HepG2 (cell line): Measurements from ENCODE around the gene RTP3. TPM values are rescaled to one million over a fixed set of nuclear protein-coding genes. Genes with fewer than 3 reads are reported as not detected.

Experiments used
- ARID5B ChIP-seq: IDR thresholded peaks from 2 replicates; pipeline ENCODE4 v1.4.0; 2020; ENCODE audit warnings: mild to moderate bottlenecking, missing genetic modification reagents
- FOXP1 ChIP-seq, 2 experiments: fragments of 450-650 bp in 1 of 2; IDR thresholded peaks; 2 replicates each; pipeline ENCODE4 v1.6.1; 2017 to 2018; ENCODE audit warnings: antibody characterized with exemption in 1 of 2
- FUBP1 ChIP-seq: sonication (generic); formaldehyde crosslinking; IDR thresholded peaks from 2 replicates; pipeline ENCODE4 v1.5.1; 2020; ENCODE audit warnings: missing genetic modification reagents, mild to moderate bottlenecking, borderline replicate concordance
- GFI1 ChIP-seq: sonication (generic); formaldehyde crosslinking; IDR thresholded peaks from 2 replicates; pipeline ENCODE4 v1.5.0; 2020; ENCODE audit warnings: missing genetic modification reagents, mild to moderate bottlenecking, borderline replicate concordance
- HMGXB4 ChIP-seq, 2 experiments: sonication (generic) in 1 of 2; formaldehyde crosslinking in 1 of 2; IDR thresholded peaks; 2 replicates each; pipeline versions ENCODE4 v1.4.0 to v1.6.1; 2018 to 2020; ENCODE audit warnings: missing genetic modification reagents in 2 of 2, borderline replicate concordance in 1 of 2, low read depth in 1 of 2, mild to moderate bottlenecking in 1 of 2, missing biosample characterization in 1 of 2
- MAFF ChIP-seq: IDR thresholded peaks from 2 replicates; pipeline ENCODE4 v1.6.1; 2011; ENCODE audit warnings: low read depth, low read length, improper control_type of control experiment
- MED1 ChIP-seq: sonication (generic); formaldehyde crosslinking; IDR thresholded peaks from 2 replicates; pipeline ENCODE4 v1.4.0; 2020; ENCODE audit warnings: missing genetic modification reagents
- NBN ChIP-seq: fragments of 450-650 bp; conservative IDR thresholded peaks from 2 replicates; pipeline ENCODE4 v1.6.1; 2017
- NR2F2 ChIP-seq: IDR thresholded peaks from 2 replicates; pipeline ENCODE4 v1.6.1; 2012; ENCODE audit warnings: low read depth, inconsistent platforms, borderline replicate concordance
- NR2F6 ChIP-seq, 2 experiments: IDR thresholded peaks; 2 replicates each; pipeline ENCODE4 v1.6.1; 2016; ENCODE audit warnings: antibody characterized with exemption in 1 of 2, mild to moderate bottlenecking in 1 of 2
- PCBP1 ChIP-seq: fragments of 200-400 bp; formaldehyde crosslinking; IDR thresholded peaks from 2 replicates; pipeline ENCODE4 v1.6.1; 2017; ENCODE audit warnings: mild to moderate bottlenecking, low read depth, low read length, borderline replicate concordance
- SNAPC5 ChIP-seq: sonication (generic); formaldehyde crosslinking; IDR thresholded peaks from 2 replicates; pipeline ENCODE4 v1.8.1; 2023; ENCODE audit warnings: mild to moderate bottlenecking, missing genetic modification reagents, borderline replicate concordance
- ZBTB1 ChIP-seq: sonication (generic); formaldehyde crosslinking; IDR thresholded peaks from 2 replicates; pipeline ENCODE4 v1.4.0; 2020; ENCODE audit warnings: missing genetic modification reagents, borderline replicate concordance
- ZFP82 ChIP-seq: sonication (generic); formaldehyde crosslinking; IDR thresholded peaks from 2 replicates; pipeline ENCODE4 v1.5.1; 2020; ENCODE audit warnings: mild to moderate bottlenecking, missing genetic modification reagents, borderline replicate concordance
- ZNF276 ChIP-seq: sonication (generic); formaldehyde crosslinking; IDR thresholded peaks from 2 replicates; pipeline ENCODE4 v1.4.0; 2020; ENCODE audit warnings: mild to moderate bottlenecking, low read depth, missing genetic modification reagents
- ZNF3 ChIP-seq: IDR thresholded peaks from 2 replicates; pipeline ENCODE4 v1.7.0; 2017; ENCODE audit warnings: inconsistent platforms
- ZNF530 ChIP-seq: sonication (generic); formaldehyde crosslinking; IDR thresholded peaks from 2 replicates; pipeline ENCODE4 v1.5.0; 2020; ENCODE audit warnings: low read depth, mild to moderate bottlenecking, missing genetic modification reagents
- ZNF841 ChIP-seq: sonication (generic); formaldehyde crosslinking; IDR thresholded peaks from 2 replicates; pipeline ENCODE4 v1.8.1; 2023; ENCODE audit warnings: missing genetic modification reagents, borderline replicate concordance
- ZSCAN30 ChIP-seq: sonication (generic); formaldehyde crosslinking; IDR thresholded peaks from 2 replicates; pipeline ENCODE4 v1.5.0; 2020; ENCODE audit warnings: mild to moderate bottlenecking, missing genetic modification reagents
- polyA plus RNA-seq, 8 experiments: library from polyadenylated mRNA; depleted of rRNA in 3 of 8; stranded (reverse) in 7 of 8; unstranded in 1 of 8; fragments of >200 nt; fragmentation: Illumina TruSeq in 4 of 8; extraction: Trizol in 4 of 8; gene quantifications; 2 replicates each; pipeline versions ENCODE4 v1.2.1 to v1.2.3, GENCODE V29; 2011 to 2016; ENCODE audit warnings: low read depth in 4 of 8, missing spikeins in 1 of 8, mixed read lengths in 1 of 8; ENCODE audit not compliant: insufficient read depth in 1 of 8
- total RNA-seq, 5 experiments: library from RNA; depleted of rRNA; stranded (reverse); fragments of >200 nt; fragmentation: Illumina TruSeq; extraction: Trizol; gene quantifications; 2 replicates each; pipeline ENCODE4 v1.2.3, GENCODE V29; 2016; ENCODE audit warnings: low read depth in 1 of 5

The RTP3 gene
- total and polyA plus RNA-seq, 2 of the 13 experiments (the other 11 are each of a cell fraction or from before 2014, with no cell fraction given), result 0.09 TPM; not detected in 1

GRCh38 chr3:46488735-46489361, 8.9 kb upstream of the RTP3 start (continued):
- no peak for TF ChIP-seq NBN
- no peak for TF ChIP-seq FOXP1 (IDR thresholded peaks at IDR 0.05)
- TF ChIP-seq FOXP1 (CRISPR knock-in tag; IDR thresholded peaks at IDR 0.05), result no peak
- no peak for TF ChIP-seq ZSCAN30 (CRISPR knock-in tag)
- TF ChIP-seq NR2F2, result no peak
- TF ChIP-seq ZBTB1, result no peak
- TF ChIP-seq SNAPC5 (CRISPR knock-in tag), result no peak
- TF ChIP-seq GFI1 (CRISPR knock-in tag), result no peak
- TF ChIP-seq PCBP1, result no peak
- no peak for TF ChIP-seq NR2F6 (IDR thresholded peaks at IDR 0.05)
- TF ChIP-seq NR2F6 (CRISPR knock-in tag; IDR thresholded peaks at IDR 0.05), result peak; percentile 57; the same call in 1 of the 2 replicates
- peak; percentile 85 to 90; a peak in 3 of 4 replicates for TF ChIP-seq HMGXB4 (CRISPR knock-in tag; IDR thresholded peaks at IDR 0.05; ENCODE audit: borderline replicate concordance in 1 of 2, low read depth in 1 of 2)
- TF ChIP-seq ZFP82, result no peak
- no peak for TF ChIP-seq ZNF3 (CRISPR knock-in tag)
- TF ChIP-seq ZNF530 (CRISPR knock-in tag), result no peak
- no peak for TF ChIP-seq ZNF276 (CRISPR knock-in tag)
- no peak for TF ChIP-seq ZNF841
- TF ChIP-seq MAFF, result no peak
- TF ChIP-seq MED1, result no peak
- TF ChIP-seq FUBP1 (CRISPR knock-in tag), result no peak
- peak; percentile 57 for TF ChIP-seq ARID5B (CRISPR knock-in tag)
